K562 (cell line): Measurements from ENCODE around the gene CRABP2. TPM values are rescaled to one million over a fixed set of nuclear protein-coding genes. Genes with fewer than 3 reads are reported as not detected.
A peak's percentile ranks its signal among the peaks of the same experiment; 100 is the strongest.

Experiments
- CBX2 ChIP-seq: fragments of 200-600 bp; sonication (generic); IDR thresholded peaks from one replicate; pipeline ENCODE4 v1.6.1; 2012; ENCODE audit warnings: mild to moderate bottlenecking, low read length, inconsistent platforms; ENCODE audit not compliant: insufficient read depth, poor library complexity, severe bottlenecking
- CEBPB ChIP-seq: fragments of 450-650 bp; IDR thresholded peaks from 2 replicates; pipeline ENCODE4 v1.6.1; 2016; ENCODE audit warnings: missing genetic modification characterization, missing compliant biosample characterization
- FOXK1 ChIP-seq: sonication (generic); formaldehyde crosslinking; IDR thresholded peaks from 2 replicates; pipeline ENCODE4 v1.8.0; 2022; ENCODE audit warnings: missing genetic modification reagents, mild to moderate bottlenecking, borderline replicate concordance
- GABPA ChIP-seq: fragments of 200-800 bp; sonication (Bioruptor generic); conservative IDR thresholded peaks from 2 replicates; pipeline ENCODE4 v1.6.1; 2016; ENCODE audit warnings: low read depth, missing genetic modification characterization, missing compliant biosample characterization
- HNRNPK ChIP-seq: fragments of 200-400 bp; formaldehyde crosslinking; IDR thresholded peaks from one replicate; pipeline ENCODE4 v1.6.1; 2018; ENCODE audit warnings: mild to moderate bottlenecking, low read depth, low read length; ENCODE audit not compliant: poor library complexity, severe bottlenecking
- HSF4 ChIP-seq: fragments of 250-450 bp; sonication (Bioruptor Pico); IDR thresholded peaks from 2 replicates; pipeline ENCODE4 v2.1.2; 2022; ENCODE audit warnings: mild to moderate bottlenecking, moderate library complexity, borderline replicate concordance
- LCOR ChIP-seq: sonication (generic); formaldehyde crosslinking; IDR thresholded peaks from 2 replicates; pipeline ENCODE4 v1.8.0; 2022; ENCODE audit warnings: mild to moderate bottlenecking, missing genetic modification reagents
- NFRKB ChIP-seq: fragments of 450-650 bp; IDR thresholded peaks from 2 replicates; pipeline ENCODE4 v1.6.1; 2016; ENCODE audit warnings: low read depth
- PHB2 ChIP-seq: fragments of 450-650 bp; IDR thresholded peaks from 2 replicates; pipeline ENCODE4 v1.6.1; 2017; ENCODE audit warnings: low read depth
- RBM14 ChIP-seq: fragments of 200-400 bp; formaldehyde crosslinking; IDR thresholded peaks from 2 replicates; pipeline ENCODE4 v1.6.1; 2018; ENCODE audit warnings: low read depth, mild to moderate bottlenecking, low read length, moderate library complexity, borderline replicate concordance; ENCODE audit not compliant: insufficient read depth
- SP1 ChIP-seq: sonication (generic); formaldehyde crosslinking; IDR thresholded peaks from 2 replicates; pipeline ENCODE4 v1.8.1; 2022; ENCODE audit warnings: mild to moderate bottlenecking, missing genetic modification reagents
- TAF15 ChIP-seq: fragments of 200-400 bp; formaldehyde crosslinking; IDR thresholded peaks from 2 replicates; pipeline ENCODE4 v1.6.1; 2017; ENCODE audit warnings: mild to moderate bottlenecking, low read depth, low read length, moderate library complexity
- ZBTB17 ChIP-seq: fragments of 450-650 bp; formaldehyde crosslinking; IDR thresholded peaks from 2 replicates; pipeline ENCODE4 v1.4.0; 2020; ENCODE audit warnings: mild to moderate bottlenecking
- ZNF121 ChIP-seq: sonication (generic); formaldehyde crosslinking; conservative IDR thresholded peaks from 2 replicates; pipeline ENCODE4 v1.8.0; 2022; ENCODE audit warnings: missing genetic modification reagents
- ZNF143 ChIP-seq: sonication (generic); formaldehyde crosslinking; IDR thresholded peaks from 2 replicates; pipeline ENCODE4 v1.9.0; 2022; ENCODE audit warnings: mild to moderate bottlenecking, missing genetic modification reagents
- ZNF24 ChIP-seq: fragments of 450-650 bp; IDR thresholded peaks from 2 replicates; pipeline ENCODE4 v1.6.1; 2016
- ZNF586 ChIP-seq: fragments of 450-650 bp; formaldehyde crosslinking; conservative IDR thresholded peaks from 2 replicates; pipeline ENCODE4 v1.4.0; 2020; ENCODE audit warnings: mild to moderate bottlenecking, moderate library complexity
- polyA plus RNA-seq, 8 experiments: library from polyadenylated mRNA; depleted of rRNA in 4 of 8; stranded (reverse) in 5 of 8; unstranded in 3 of 8; fragments of >200 nt; fragmentation: Nextera tagmentation in 2 of 8; fragmentation: Illumina TruSeq in 1 of 8; extraction: Ambion mirVana in 2 of 8; extraction: Trizol in 1 of 8; gene quantifications; 2 replicates each; pipeline versions ENCODE4 v1.2.1 to v1.2.3, GENCODE V29; 2011 to 2014; ENCODE audit warnings: inconsistent platforms in 1 of 8, missing spikeins in 1 of 8
- total RNA-seq, 7 experiments: library from RNA; depleted of rRNA in 6 of 7; stranded (reverse); fragments of >200 nt in 6 of 7; fragmentation: Illumina TruSeq in 2 of 7; extraction: Trizol in 2 of 7; gene quantifications; 2 replicates each; pipeline versions ENCODE4 v1.2.1 to v1.2.3, GENCODE V29; 2011 to 2021; ENCODE audit warnings: low replicate concordance in 1 of 7
- TF ChIP-seq, protein P1 (sequence below): fragments of 450-650 bp; IDR thresholded peaks from one replicate; pipeline ENCODE4 v1.6.1; 2018; ENCODE audit warnings: mild to moderate bottlenecking, moderate library complexity; ENCODE audit not compliant: partially characterized antibody
- TF ChIP-seq, protein P2 (sequence below): fragments of 150-350 bp; conservative IDR thresholded peaks from 2 replicates; pipeline ENCODE4 v1.6.1; 2014; ENCODE audit warnings: low read length
- TF ChIP-seq, protein P3 (sequence below): fragments of 450-650 bp; IDR thresholded peaks from 2 replicates; pipeline ENCODE4 v1.6.1; 2016
- TF ChIP-seq, protein P4 (sequence below): fragments of 250-450 bp; sonication (Bioruptor Pico); IDR thresholded peaks from 2 replicates; pipeline ENCODE4 v1.5.0; 2020; ENCODE audit warnings: mild to moderate bottlenecking, borderline replicate concordance

The CRABP2 gene
- total and polyA plus RNA-seq, 9 of the 15 experiments (the other 6 are each of a cell fraction or from before 2014, with no cell fraction given), result 0.30 to 2.5 (median 0.82) TPM

DNA sequence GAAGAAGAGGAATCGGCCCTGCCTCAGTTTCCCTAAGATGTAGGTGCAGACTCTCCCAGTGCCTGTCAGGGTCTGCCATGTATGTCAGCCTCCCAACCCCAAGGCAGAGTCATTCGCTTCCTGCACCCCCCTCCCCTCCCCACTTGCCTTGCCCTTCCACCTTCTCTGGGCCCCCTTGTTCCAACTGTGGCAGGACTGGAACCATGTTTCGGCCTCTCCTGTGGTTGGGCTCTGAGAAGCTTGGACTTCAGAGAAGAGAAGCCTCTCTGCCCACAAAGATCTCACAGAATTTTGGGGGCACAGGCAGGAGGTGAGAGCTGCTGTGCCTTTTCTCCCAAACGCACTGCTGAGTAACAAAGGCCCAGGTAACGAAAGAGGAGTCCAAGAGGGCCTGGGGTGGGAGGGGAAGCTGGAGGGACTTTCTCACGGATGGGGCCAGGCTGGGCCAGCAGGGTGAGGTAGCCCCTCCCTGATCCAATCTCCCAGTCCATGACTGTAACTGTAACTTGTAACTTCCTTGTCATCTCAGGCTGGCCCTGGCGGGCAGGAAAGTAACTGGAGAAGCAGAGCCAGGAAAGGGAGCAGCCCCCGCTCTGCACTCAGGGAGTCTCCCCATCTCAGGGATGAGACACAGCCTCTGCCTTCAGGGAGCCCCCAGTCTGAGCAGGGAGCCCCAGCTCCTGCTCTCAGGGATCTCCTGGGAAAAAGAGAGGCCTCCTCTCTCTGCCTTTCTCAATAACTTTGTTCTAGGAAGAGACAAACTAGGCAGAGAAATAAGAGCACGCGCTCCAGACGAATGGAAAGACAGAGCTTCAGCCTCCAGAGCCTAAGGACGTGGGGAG, 11.3 kb downstream of the CRABP2 start (continued):
- TF ChIP-seq ZBTB17 (peak; percentile 55), LCOR (CRISPR knock-in tag) (0 out of 2 replicates have a peak, but pooled peaks have one; percentile 52), CEBPB (tag) (no peak), NFRKB (peak; percentile 56; the same call in 1 of the 2 replicates), HNRNPK (no peak), ZNF586 (CRISPR knock-in tag) (no peak; the same call in 1 of the 2 replicates), PHB2 (no peak), SP1 (CRISPR knock-in tag) (no peak), HSF4 (CRISPR knock-in tag) (no peak; the same call in 1 of the 2 replicates), FOXK1 (CRISPR knock-in tag) (peak; percentile 46; the same call in 1 of the 2 replicates), CBX2 (no peak), TAF15 (no peak), GABPA (tag) (peak; percentile 30; the same call in 1 of the 2 replicates), ZNF24 (no peak), ZNF143 (no peak), RBM14 (no peak), ZNF121 (CRISPR knock-in tag) (no peak)
- TF ChIP-seq, protein P1, sequence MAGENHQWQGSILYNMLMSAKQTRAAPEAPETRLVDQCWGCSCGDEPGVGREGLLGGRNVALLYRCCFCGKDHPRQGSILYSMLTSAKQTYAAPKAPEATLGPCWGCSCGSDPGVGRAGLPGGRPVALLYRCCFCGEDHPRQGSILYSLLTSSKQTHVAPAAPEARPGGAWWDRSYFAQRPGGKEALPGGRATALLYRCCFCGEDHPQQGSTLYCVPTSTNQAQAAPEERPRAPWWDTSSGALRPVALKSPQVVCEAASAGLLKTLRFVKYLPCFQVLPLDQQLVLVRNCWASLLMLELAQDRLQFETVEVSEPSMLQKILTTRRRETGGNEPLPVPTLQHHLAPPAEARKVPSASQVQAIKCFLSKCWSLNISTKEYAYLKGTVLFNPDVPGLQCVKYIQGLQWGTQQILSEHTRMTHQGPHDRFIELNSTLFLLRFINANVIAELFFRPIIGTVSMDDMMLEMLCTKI, result no peak
- TF ChIP-seq, protein P2, sequence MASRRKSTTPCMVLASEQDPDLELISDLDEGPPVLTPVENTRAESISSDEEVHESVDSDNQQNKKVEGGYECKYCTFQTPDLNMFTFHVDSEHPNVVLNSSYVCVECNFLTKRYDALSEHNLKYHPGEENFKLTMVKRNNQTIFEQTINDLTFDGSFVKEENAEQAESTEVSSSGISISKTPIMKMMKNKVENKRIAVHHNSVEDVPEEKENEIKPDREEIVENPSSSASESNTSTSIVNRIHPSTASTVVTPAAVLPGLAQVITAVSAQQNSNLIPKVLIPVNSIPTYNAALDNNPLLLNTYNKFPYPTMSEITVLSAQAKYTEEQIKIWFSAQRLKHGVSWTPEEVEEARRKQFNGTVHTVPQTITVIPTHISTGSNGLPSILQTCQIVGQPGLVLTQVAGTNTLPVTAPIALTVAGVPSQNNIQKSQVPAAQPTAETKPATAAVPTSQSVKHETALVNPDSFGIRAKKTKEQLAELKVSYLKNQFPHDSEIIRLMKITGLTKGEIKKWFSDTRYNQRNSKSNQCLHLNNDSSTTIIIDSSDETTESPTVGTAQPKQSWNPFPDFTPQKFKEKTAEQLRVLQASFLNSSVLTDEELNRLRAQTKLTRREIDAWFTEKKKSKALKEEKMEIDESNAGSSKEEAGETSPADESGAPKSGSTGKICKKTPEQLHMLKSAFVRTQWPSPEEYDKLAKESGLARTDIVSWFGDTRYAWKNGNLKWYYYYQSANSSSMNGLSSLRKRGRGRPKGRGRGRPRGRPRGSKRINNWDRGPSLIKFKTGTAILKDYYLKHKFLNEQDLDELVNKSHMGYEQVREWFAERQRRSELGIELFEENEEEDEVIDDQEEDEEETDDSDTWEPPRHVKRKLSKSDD, result no peak
- TF ChIP-seq, protein P3, sequence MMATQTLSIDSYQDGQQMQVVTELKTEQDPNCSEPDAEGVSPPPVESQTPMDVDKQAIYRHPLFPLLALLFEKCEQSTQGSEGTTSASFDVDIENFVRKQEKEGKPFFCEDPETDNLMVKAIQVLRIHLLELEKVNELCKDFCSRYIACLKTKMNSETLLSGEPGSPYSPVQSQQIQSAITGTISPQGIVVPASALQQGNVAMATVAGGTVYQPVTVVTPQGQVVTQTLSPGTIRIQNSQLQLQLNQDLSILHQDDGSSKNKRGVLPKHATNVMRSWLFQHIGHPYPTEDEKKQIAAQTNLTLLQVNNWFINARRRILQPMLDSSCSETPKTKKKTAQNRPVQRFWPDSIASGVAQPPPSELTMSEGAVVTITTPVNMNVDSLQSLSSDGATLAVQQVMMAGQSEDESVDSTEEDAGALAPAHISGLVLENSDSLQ, result peak; percentile 24; the same call in 1 of the 2 replicates
- TF ChIP-seq, protein P4, sequence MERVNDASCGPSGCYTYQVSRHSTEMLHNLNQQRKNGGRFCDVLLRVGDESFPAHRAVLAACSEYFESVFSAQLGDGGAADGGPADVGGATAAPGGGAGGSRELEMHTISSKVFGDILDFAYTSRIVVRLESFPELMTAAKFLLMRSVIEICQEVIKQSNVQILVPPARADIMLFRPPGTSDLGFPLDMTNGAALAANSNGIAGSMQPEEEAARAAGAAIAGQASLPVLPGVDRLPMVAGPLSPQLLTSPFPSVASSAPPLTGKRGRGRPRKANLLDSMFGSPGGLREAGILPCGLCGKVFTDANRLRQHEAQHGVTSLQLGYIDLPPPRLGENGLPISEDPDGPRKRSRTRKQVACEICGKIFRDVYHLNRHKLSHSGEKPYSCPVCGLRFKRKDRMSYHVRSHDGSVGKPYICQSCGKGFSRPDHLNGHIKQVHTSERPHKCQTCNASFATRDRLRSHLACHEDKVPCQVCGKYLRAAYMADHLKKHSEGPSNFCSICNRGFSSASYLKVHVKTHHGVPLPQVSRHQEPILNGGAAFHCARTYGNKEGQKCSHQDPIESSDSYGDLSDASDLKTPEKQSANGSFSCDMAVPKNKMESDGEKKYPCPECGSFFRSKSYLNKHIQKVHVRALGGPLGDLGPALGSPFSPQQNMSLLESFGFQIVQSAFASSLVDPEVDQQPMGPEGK, result no peak
